GM23338 (cell line): ENCODE measurements around the gene PSMB5. TPM values are rescaled to one million over a fixed set of nuclear protein-coding genes. Genes with fewer than 3 reads are reported as not detected.

ENCODE experiments used
- ATAC-seq: fragments of 200-7000 bp; cut with Tn5 transposase; 3 replicates; pipeline ENCODE4 v1.9.1; 2020
- DNase-seq: peaks from one replicate; pipeline ENCODE4 v3.0.0-alpha.2; 2015; ENCODE audit warnings: low spot score
- H2AFZ ChIP-seq: fragments of 200-600 bp; sonication (generic); 2 replicates; pipeline ENCODE4 v1.8.0; 2016; ENCODE audit warnings: antibody characterized with exemption, mild to moderate bottlenecking, moderate library complexity
- H3F3A ChIP-seq: fragments of 200-600 bp; sonication (generic); replicated peaks from 2 replicates; pipeline ENCODE4 v1.8.0; 2017; ENCODE audit warnings: antibody characterized with exemption, mixed run types, low read depth
- H3K27ac ChIP-seq: fragments of 200-600 bp; sonication (generic); 2 replicates; pipeline ENCODE4 v1.6.1; 2016; ENCODE audit warnings: low read depth
- H3K27me3 ChIP-seq: fragments of 200-600 bp; sonication (generic); 2 replicates; pipeline ENCODE4 v1.8.0; 2016; ENCODE audit warnings: mild to moderate bottlenecking, mixed run types, moderate library complexity; ENCODE audit not compliant: insufficient read depth
- H3K36me3 ChIP-seq: fragments of 200-600 bp; sonication (generic); 2 replicates; pipeline ENCODE4 v1.8.0; 2016; ENCODE audit warnings: mild to moderate bottlenecking; ENCODE audit not compliant: insufficient read depth
- H3K4me1 ChIP-seq: fragments of 200-600 bp; sonication (generic); 2 replicates; pipeline ENCODE4 v1.8.0; 2016; ENCODE audit warnings: mild to moderate bottlenecking, moderate library complexity; ENCODE audit not compliant: insufficient read depth
- H3K4me2 ChIP-seq: fragments of 200-600 bp; sonication (generic); 2 replicates; pipeline ENCODE4 v1.7.1; 2017; ENCODE audit warnings: mixed run types
- H3K4me3 ChIP-seq: fragments of 200-600 bp; sonication (generic); 2 replicates; pipeline ENCODE4 v1.6.1; 2016; ENCODE audit warnings: mixed run types
- H3K79me2 ChIP-seq: fragments of 200-600 bp; sonication (generic); replicated peaks from 2 replicates; pipeline ENCODE4 v1.8.0; 2017; ENCODE audit warnings: mild to moderate bottlenecking; ENCODE audit not compliant: insufficient read depth
- H3K9me2 ChIP-seq: fragments of 200-600 bp; sonication (generic); 2 replicates; pipeline ENCODE4 v1.8.0; 2017; ENCODE audit not compliant: insufficient read depth
- H4K20me1 ChIP-seq: fragments of 200-600 bp; sonication (generic); replicated peaks from 2 replicates; pipeline ENCODE4 v1.8.0; 2017; ENCODE audit warnings: mild to moderate bottlenecking; ENCODE audit not compliant: insufficient read depth
- H3K27ac Mint-ChIP-seq: 2 replicates; pipeline ENCODE4 v1.8.0; 2020; ENCODE audit warnings: inconsistent platforms, mild to moderate bottlenecking, moderate library complexity, mixed read lengths
- H3K27me3 Mint-ChIP-seq: 3 replicates; pipeline ENCODE4 v1.8.0; 2022; ENCODE audit warnings: low read depth, mild to moderate bottlenecking, moderate library complexity, mixed read lengths, inconsistent platforms; ENCODE audit not compliant: insufficient read depth, poor library complexity
- H3K36me3 Mint-ChIP-seq: 3 replicates; pipeline ENCODE4 v1.8.0; 2021; ENCODE audit warnings: low read depth, mild to moderate bottlenecking, inconsistent platforms, moderate library complexity, mixed read lengths
- H3K4me1 Mint-ChIP-seq: 3 replicates; pipeline ENCODE4 v1.8.0; 2020; ENCODE audit warnings: mild to moderate bottlenecking, inconsistent platforms, mixed read lengths
- H3K4me3 Mint-ChIP-seq: 3 replicates; pipeline ENCODE4 v1.8.0; 2021; ENCODE audit warnings: moderate library complexity, mild to moderate bottlenecking, inconsistent platforms, mixed read lengths
- H3K9me3 Mint-ChIP-seq: 3 replicates; pipeline ENCODE4 v1.8.0; 2020; ENCODE audit warnings: moderate library complexity, mild to moderate bottlenecking, inconsistent platforms, mixed read lengths
- EZH2 ChIP-seq: fragments of 200-600 bp; sonication (generic); IDR thresholded peaks from one replicate; pipeline ENCODE4 v1.8.0; 2017; ENCODE audit warnings: antibody characterized with exemption, mild to moderate bottlenecking, low read depth; ENCODE audit not compliant: unreplicated experiment
- EZH2phosphoT487 ChIP-seq: fragments of 200-600 bp; sonication (generic); IDR thresholded peaks from one replicate; pipeline ENCODE4 v1.8.1; 2018; ENCODE audit warnings: antibody characterized with exemption; ENCODE audit not compliant: unreplicated experiment
- NANOG ChIP-seq: IDR thresholded peaks from 2 replicates; pipeline ENCODE4 v1.6.1; 2016; ENCODE audit warnings: antibody characterized with exemption, borderline replicate concordance
- polyA plus RNA-seq: library from polyadenylated mRNA; unstranded; fragments of >200 nt; fragmentation: Nextera tagmentation; extraction: Ambion mirVana; gene quantifications from 2 replicates; pipeline ENCODE4 v1.2.1, GENCODE V29; 2016
- total RNA-seq: library from RNA; depleted of rRNA; stranded (reverse); fragments of >200 nt; shearing (Covaris generic); gene quantifications from 2 replicates; pipeline ENCODE4 v1.2.3, GENCODE V29; 2014
- TF ChIP-seq, protein P1 (sequence below): fragments of 250-450 bp; sonication (Bioruptor Pico); IDR thresholded peaks from 2 replicates; pipeline ENCODE4 v1.5.0; 2020; ENCODE audit warnings: mild to moderate bottlenecking, moderate library complexity
- TF ChIP-seq, protein P2 (sequence below), 2 experiments: fragments of 200-600 bp in 1 of 2; sonication (generic) in 1 of 2; conservative IDR thresholded peaks; 2 replicates each; pipeline versions ENCODE4 v1.5.1 to v1.6.1; 2016 to 2017; ENCODE audit warnings: antibody characterized with exemption in 2 of 2, low read depth in 2 of 2, mild to moderate bottlenecking in 2 of 2, moderate library complexity in 1 of 2
- TF ChIP-seq, protein P3 (sequence below): IDR thresholded peaks from 2 replicates; pipeline ENCODE4 v1.6.1; 2016; ENCODE audit warnings: antibody characterized with exemption

PSMB5 gene
- total and polyA plus RNA-seq, 2 experiments from 2014 or later: 265 to 341 TPM

DNA sequence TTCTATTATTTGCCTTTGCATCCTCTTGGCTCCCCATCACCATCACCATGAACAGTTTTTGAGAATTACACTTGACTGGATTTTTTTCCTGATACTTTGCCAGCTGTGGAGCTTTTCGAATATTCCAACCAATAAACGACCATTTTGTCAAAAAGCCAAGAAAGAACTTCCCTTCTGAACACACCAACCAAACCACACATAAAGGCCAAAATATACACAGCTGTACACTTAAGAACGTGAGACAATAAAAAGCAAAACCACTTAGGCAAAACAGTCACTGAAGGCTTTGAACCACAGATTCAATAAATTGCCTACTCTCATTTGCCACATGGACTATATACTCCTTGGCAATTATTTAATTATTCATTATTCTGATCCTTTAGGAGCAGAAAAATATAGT, 25.9 kb downstream of the PSMB5 start:
- peaks cover 5% of the 10 kb centered on the region; the same call in 2 of the 3 replicates for H3K36me3 Mint-ChIP-seq

More for the DNA sequence above, 25.9 kb downstream of the PSMB5 start:
- Mint-ChIP-seq H3K4me3 (peak overlapping the region; percentile 5; the same call in 2 of the 3 replicates), H3K27ac (no peak overlapping the region; the same call in 1 of the 2 replicates), H3K4me1 (peaks cover 29% of the 10 kb centered on the region), H3K27me3 (peaks cover 8% of the 10 kb centered on the region), H3K9me3 (no peaks in the 10 kb centered on the region; the same call in 2 of the 3 replicates)
- TF ChIP-seq, protein P1, sequence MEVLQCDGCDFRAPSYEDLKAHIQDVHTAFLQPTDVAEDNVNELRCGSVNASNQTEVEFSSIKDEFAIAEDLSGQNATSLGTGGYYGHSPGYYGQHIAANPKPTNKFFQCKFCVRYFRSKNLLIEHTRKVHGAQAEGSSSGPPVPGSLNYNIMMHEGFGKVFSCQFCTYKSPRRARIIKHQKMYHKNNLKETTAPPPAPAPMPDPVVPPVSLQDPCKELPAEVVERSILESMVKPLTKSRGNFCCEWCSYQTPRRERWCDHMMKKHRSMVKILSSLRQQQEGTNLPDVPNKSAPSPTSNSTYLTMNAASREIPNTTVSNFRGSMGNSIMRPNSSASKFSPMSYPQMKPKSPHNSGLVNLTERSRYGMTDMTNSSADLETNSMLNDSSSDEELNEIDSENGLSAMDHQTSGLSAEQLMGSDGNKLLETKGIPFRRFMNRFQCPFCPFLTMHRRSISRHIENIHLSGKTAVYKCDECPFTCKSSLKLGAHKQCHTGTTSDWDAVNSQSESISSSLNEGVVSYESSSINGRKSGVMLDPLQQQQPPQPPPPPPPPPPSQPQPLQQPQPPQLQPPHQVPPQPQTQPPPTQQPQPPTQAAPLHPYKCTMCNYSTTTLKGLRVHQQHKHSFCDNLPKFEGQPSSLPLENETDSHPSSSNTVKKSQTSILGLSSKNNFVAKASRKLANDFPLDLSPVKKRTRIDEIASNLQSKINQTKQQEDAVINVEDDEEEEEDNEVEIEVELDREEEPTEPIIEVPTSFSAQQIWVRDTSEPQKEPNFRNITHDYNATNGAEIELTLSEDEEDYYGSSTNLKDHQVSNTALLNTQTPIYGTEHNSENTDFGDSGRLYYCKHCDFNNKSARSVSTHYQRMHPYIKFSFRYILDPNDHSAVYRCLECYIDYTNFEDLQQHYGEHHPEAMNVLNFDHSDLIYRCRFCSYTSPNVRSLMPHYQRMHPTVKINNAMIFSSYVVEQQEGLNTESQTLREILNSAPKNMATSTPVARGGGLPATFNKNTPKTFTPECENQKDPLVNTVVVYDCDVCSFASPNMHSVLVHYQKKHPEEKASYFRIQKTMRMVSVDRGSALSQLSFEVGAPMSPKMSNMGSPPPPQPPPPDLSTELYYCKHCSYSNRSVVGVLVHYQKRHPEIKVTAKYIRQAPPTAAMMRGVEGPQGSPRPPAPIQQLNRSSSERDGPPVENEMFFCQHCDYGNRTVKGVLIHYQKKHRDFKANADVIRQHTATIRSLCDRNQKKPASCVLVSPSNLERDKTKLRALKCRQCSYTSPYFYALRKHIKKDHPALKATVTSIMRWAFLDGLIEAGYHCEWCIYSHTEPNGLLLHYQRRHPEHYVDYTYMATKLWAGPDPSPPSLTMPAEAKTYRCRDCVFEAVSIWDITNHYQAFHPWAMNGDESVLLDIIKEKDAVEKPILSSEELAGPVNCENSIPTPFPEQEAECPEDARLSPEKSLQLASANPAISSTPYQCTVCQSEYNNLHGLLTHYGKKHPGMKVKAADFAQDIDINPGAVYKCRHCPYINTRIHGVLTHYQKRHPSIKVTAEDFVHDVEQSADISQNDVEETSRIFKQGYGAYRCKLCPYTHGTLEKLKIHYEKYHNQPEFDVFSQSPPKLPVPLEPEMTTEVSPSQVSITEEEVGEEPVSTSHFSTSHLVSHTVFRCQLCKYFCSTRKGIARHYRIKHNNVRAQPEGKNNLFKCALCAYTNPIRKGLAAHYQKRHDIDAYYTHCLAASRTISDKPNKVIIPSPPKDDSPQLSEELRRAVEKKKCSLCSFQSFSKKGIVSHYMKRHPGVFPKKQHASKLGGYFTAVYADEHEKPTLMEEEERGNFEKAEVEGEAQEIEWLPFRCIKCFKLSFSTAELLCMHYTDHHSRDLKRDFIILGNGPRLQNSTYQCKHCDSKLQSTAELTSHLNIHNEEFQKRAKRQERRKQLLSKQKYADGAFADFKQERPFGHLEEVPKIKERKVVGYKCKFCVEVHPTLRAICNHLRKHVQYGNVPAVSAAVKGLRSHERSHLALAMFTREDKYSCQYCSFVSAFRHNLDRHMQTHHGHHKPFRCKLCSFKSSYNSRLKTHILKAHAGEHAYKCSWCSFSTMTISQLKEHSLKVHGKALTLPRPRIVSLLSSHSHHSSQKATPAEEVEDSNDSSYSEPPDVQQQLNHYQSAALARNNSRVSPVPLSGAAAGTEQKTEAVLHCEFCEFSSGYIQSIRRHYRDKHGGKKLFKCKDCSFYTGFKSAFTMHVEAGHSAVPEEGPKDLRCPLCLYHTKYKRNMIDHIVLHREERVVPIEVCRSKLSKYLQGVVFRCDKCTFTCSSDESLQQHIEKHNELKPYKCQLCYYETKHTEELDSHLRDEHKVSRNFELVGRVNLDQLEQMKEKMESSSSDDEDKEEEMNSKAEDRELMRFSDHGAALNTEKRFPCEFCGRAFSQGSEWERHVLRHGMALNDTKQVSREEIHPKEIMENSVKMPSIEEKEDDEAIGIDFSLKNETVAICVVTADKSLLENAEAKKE (CRISPR knock-in tag): no peak
- TF ChIP-seq NANOG (no peak), EZH2 (no peak), EZH2phosphoT487 (no peak)
- TF ChIP-seq, protein P2, sequence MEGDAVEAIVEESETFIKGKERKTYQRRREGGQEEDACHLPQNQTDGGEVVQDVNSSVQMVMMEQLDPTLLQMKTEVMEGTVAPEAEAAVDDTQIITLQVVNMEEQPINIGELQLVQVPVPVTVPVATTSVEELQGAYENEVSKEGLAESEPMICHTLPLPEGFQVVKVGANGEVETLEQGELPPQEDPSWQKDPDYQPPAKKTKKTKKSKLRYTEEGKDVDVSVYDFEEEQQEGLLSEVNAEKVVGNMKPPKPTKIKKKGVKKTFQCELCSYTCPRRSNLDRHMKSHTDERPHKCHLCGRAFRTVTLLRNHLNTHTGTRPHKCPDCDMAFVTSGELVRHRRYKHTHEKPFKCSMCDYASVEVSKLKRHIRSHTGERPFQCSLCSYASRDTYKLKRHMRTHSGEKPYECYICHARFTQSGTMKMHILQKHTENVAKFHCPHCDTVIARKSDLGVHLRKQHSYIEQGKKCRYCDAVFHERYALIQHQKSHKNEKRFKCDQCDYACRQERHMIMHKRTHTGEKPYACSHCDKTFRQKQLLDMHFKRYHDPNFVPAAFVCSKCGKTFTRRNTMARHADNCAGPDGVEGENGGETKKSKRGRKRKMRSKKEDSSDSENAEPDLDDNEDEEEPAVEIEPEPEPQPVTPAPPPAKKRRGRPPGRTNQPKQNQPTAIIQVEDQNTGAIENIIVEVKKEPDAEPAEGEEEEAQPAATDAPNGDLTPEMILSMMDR (conservative IDR thresholded peaks at IDR 0.05; ENCODE audit: low read depth in 2 of 2): no peak
- TF ChIP-seq, protein P3, sequence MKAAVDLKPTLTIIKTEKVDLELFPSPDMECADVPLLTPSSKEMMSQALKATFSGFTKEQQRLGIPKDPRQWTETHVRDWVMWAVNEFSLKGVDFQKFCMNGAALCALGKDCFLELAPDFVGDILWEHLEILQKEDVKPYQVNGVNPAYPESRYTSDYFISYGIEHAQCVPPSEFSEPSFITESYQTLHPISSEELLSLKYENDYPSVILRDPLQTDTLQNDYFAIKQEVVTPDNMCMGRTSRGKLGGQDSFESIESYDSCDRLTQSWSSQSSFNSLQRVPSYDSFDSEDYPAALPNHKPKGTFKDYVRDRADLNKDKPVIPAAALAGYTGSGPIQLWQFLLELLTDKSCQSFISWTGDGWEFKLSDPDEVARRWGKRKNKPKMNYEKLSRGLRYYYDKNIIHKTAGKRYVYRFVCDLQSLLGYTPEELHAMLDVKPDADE: no peak
- Histone ChIP-seq H3K27me3 (no peaks in the 10 kb centered on the region), H3K4me3 (no peak overlapping the region), H3K79me2 (no peaks in the 10 kb centered on the region), H3K27ac (no peak overlapping the region), H3K4me1 (peaks cover 11% of the 10 kb centered on the region; the same call in 1 of the 2 replicates), H2AFZ (no peak overlapping the region), H3K9me2 (no peaks in the 10 kb centered on the region), H3K36me3 (no peaks in the 10 kb centered on the region), H3F3A (0 out of 2 replicates have a peak, but pooled peaks cover 5% of the 10 kb centered on the region), H3K4me2 (no peak overlapping the region), H4K20me1 (no peaks in the 10 kb centered on the region)
- DNase-seq (no peak), ATAC-seq (no peak)
